ENCODE measurements around the gene CFAP100.

The CFAP100 gene

GRCh38 chr3:126377211-126377610 lies 17.5 kb upstream of the CFAP100 start:
- no peak for DNase-seq

DNA sequence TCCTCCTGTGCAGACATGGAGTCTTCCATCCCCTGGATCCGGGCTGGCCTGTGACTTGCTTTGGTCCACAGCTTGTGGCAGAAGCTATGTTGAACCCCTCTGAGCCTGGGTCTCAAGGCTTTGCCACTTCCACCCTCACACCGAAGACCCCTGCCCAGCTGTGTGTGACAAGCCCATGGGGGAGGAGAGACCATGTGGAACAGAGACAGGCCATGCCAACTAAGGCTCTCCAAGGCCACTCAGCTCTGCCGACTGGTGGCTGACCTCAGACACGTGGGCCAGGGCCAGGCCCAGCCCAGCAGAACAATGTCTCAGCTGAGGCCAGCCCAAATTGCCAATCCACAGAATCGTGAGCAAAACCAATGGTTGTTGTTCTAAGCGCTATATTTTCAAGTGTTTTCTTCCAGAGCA lies 16.4 kb upstream of the CFAP100 start:
- DNase-seq = no peak

- DNase-seq = no peak
Measured at GRCh38 chr3:126380011-126380768, 14.5 kb upstream of the CFAP100 start.

GRCh38 chr3:126381966-126382365 lies 12.7 kb upstream of the CFAP100 start:
- DNase-seq = no peak

DNA sequence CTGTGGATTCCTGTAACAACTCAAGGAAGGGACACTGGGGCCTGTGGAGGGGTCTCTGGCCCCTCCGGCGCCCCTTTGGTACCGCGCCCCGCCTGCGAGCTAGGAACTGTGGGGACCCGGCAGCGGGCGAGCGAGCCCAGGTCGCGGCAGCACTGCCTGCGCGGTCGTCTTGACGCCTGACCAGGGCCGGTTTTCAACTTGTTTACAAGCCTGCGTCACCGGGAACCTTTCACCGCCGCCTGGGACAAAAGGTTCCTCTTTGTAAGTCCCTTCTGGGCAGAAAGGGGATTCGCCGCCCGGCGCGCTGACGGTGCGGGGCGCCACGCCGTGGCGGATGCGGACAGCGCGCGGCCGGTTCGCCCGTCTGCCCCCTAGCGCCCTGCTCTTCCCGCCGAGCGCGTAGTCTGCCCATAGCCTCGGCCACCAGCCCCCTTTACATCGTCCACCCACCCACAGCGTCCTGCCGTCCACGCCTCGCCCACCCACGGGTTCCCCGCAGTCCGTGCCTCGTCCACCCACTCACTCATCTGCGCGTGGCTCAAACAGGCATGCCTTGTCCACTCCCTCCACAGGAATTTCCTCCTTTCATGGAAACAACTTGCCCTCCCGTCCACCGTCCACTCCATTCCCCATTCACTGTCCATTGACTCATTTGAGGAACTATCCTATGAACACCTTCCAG lies 5.5 kb upstream of the CFAP100 start:
- no peak for DNase-seq

DNA sequence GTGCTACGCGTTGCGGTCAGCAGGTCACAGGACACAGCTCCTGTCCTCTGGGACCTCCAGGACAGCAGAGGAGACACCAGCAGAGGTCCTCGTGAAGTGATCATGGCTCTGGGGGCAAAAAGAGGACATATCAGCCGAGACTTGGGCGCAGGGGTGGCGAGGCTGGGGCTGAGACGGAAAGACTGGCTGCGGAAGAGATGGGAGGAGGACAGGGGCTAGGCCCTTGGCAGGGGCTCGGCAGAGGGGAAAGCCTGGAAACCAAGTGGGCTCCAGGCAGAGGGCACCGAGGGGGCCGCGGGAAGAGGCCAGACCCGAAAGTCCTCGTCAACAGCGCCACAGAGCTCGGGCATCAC lies 4.9 kb upstream of the CFAP100 start:
- no peak for DNase-seq

DNA sequence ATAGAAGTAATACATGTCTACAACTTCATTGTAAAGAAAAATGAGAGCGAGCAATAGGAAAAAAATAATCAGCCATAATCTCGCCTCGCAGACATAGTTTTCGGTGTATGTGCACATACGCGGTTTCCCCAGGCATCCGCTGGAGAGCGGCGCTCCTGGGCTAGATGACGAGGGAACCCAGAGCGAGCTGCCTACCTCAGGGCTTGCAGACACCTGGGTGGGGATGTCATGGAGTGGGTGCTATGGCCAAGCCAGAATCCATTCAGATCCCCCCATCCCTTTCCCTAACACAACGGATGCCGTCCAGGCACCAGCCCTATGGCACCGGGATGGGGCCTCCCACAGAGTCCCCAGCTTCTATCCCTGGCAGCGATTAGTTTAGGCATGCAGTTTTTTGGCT lies 4.5 kb upstream of the CFAP100 start:
- DNase-seq = no peak

- no peak for DNase-seq
Measured at GRCh38 chr3:126390751-126391150, 4.0 kb upstream of the CFAP100 start.

DNA sequence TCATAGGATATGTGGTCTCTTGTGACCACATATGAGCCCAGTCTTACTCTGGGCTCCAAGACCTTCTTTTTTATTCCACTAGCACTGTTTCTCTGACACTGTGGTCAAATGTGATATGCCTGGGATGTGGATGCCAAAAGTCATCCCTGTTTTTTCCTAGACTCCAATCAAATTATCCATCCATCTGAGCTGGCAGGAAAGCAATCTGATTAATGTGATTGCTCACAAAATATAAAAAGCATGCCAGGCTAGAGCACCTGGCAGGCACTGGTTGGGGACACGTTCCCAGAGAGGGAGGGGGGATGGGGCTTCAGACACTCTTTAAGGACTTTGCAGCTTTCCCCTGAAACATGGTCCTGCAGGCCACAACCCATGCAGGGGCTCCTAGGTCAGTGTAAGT lies 3.1 kb upstream of the CFAP100 start:
- no peak for DNase-seq

DNA sequence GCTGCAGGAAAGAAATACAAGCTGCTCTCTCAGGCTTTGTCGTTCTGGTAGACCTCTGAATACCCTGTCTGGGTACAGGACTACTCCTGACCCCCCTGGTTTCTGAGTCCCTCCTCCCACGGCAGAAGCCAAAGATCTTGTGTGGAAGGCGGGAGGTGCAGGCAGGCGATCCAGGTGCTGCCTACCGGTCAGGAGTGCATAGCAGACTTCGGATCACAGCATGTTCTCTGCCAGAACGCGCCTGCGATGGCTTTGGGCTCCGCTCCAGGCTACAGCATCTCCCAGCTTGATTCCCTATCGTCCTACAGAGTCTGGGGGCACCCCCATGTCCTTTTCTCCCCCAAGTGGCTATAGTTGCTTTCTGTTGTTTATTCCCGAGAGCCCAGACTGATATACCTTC lies 2.5 kb upstream of the CFAP100 start:
- DNase-seq = no peak

GRCh38 chr3:126393563-126393962 lies 1.1 kb upstream of the CFAP100 start:
- no peak for DNase-seq

GRCh38 chr3:126394977-126395321 lies 240 bp downstream of the CFAP100 start:
- DNase-seq = no peak

- DNase-seq = no peak
Measured at GRCh38 chr3:126395846-126396513, 1.3 kb downstream of the CFAP100 start.

- no peak for DNase-seq
Measured at GRCh38 chr3:126396536-126396935, 1.8 kb downstream of the CFAP100 start.

DNA sequence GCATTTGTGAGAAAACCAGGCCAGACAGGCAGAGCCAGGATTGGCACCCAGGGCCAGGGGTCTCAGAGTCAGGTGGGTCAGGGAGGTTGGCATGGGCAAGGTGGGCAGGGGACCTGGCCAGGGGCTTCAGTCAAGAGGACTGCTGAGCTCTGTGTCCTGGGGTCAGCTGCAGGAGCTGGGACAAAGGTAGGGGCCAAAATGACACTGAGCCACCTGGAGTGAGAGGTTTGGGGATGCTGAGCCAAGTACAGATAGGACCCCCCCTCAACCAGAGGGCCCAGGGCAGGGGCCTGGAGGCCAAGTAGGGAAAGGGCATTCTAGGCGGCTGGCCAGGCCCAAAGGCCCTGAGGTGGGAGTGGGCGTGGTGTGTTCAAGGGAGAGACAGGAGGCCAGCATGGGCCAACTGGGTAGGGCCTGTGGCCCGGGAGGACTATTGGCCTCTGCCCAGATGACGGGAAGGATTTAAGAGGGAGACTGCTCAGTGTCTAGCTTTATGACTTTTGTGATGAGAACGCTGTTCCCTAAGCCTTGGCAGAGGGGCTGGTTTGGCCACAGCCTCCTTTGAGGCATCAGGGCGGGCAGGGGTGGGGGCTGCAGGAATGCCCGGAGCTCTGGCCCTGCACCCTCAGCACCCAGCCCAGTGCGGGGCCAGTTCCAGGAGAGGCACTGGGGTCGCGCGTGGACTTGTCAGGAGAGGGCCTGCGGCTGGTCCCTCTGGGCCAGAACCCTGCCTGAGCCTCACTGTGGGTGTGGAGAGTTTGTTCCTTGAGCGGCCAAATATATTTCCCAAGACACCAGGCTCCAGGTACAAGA lies 3.1 kb downstream of the CFAP100 start:
- DNase-seq = no peak

DNA sequence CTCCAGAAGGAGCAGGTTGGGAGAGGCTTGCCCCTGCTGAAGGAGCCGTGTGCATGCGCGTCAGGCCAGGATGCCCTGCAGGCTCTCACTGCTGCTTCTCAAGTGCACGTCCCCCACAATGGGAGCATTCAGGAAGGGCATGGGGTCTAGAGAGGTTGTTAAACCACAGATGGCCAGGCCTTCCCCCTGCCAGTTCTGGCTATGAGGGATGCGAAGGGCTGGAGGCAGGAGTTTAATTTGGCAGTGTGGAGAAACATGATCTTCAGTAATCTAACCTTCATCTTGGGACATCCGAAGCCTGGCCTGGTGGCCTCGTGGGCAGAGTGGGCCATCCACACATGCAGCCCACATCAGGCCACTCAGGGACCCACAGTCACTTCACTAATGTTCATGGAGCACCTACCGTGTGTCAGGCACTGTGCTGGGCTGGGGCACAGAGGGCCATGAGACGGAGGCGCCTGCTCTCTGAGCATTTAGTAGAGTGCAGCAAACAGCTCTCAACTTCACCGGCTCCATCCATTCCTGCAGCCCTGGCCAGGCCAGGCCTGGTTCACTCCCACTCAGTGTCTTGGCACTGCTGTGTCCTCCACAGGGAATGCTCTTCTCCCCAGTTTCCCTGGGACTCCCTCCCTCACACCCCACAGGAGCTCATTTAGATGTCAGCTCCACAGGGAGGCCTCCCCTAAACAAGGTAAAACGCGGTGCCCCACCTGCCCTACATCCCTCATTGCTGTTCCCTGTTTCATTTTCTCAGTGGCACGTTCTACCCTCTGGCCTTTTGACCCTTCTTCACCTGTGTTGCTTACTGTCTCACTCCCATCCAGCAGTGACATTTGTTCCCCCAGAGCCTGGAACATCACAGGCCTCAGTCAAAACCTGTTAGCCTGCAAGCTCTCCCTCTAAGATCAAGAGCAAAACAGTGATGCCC lies 4.0 kb downstream of the CFAP100 start:
- DNase-seq = no peak

GRCh38 chr3:126399351-126399735 lies 4.6 kb downstream of the CFAP100 start:
- DNase-seq = no peak

- DNase-seq = no peak
Measured at GRCh38 chr3:126399756-126400155, 5.0 kb downstream of the CFAP100 start.

DNA sequence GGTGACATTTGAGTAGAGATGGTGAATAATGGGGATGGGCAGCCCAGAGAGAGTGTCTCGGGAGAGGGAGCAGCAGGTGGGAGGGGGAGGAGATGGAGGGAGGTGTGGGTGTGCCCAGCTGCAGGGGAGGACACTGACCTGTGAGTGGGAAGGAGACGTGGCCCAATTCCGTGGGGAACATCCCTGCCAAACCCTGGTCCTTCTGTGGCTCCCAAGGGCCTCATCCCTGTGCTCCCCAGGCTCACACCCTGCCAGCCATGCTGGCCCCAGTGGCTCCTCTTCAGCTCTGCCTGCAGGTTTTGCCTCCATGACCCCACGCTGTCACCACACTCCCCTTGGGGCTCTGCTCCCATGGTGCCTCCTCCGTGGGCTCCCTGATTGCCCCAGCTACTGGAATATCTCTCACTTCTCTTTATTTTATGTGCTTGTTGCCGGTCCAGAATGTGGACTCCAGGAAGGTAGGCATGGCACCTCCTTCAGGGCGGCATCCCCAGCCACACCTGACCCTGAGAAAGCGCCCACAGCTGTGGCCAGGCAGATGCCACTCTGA lies 7.0 kb downstream of the CFAP100 start:
- no peak for DNase-seq

- no peak for DNase-seq
Measured at GRCh38 chr3:126402178-126402577, 7.5 kb downstream of the CFAP100 start.

GRCh38 chr3:126402666-126403302 lies 8.1 kb downstream of the CFAP100 start:
- no peak for DNase-seq

Measured in NCI-H524 treated with DMSO at 0.1 percent for 48 hours (cell line).